ENCODE results near the gene MUCL3.
"Not testable (repeated sequence)": the region's sequence is repeated elsewhere in the genome, so short reads cannot be mapped to it uniquely, and the experiment has no call there.

Gene MUCL3

GRCh38 chr6:30915591-30915946, 25.2 kb upstream of the MUCL3 start:
- TF ChIP-seq, protein P1, sequence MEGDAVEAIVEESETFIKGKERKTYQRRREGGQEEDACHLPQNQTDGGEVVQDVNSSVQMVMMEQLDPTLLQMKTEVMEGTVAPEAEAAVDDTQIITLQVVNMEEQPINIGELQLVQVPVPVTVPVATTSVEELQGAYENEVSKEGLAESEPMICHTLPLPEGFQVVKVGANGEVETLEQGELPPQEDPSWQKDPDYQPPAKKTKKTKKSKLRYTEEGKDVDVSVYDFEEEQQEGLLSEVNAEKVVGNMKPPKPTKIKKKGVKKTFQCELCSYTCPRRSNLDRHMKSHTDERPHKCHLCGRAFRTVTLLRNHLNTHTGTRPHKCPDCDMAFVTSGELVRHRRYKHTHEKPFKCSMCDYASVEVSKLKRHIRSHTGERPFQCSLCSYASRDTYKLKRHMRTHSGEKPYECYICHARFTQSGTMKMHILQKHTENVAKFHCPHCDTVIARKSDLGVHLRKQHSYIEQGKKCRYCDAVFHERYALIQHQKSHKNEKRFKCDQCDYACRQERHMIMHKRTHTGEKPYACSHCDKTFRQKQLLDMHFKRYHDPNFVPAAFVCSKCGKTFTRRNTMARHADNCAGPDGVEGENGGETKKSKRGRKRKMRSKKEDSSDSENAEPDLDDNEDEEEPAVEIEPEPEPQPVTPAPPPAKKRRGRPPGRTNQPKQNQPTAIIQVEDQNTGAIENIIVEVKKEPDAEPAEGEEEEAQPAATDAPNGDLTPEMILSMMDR (IDR thresholded peaks at IDR 0.05; ENCODE audit: unreplicated experiment in 3 of 3) = peak; percentile 71 to 78 (median 74)
- H3K27me3 Mint-ChIP-seq (ENCODE audit: low read depth) = no peaks in the 10 kb centered on the region
- peaks cover 40% of the 10 kb centered on the region for H3K4me1 Mint-ChIP-seq
- H3K27ac Mint-ChIP-seq = peak overlapping the region; percentile 69 to 91 (median 80)
- peak overlapping the region; percentile 82 to 94 (median 88) for H3K4me3 Mint-ChIP-seq
- peaks cover 56% of the 10 kb centered on the region for H3K36me3 Mint-ChIP-seq (ENCODE audit: low read depth)
- no peaks in the 10 kb centered on the region for H3K9me3 Mint-ChIP-seq

DNA sequence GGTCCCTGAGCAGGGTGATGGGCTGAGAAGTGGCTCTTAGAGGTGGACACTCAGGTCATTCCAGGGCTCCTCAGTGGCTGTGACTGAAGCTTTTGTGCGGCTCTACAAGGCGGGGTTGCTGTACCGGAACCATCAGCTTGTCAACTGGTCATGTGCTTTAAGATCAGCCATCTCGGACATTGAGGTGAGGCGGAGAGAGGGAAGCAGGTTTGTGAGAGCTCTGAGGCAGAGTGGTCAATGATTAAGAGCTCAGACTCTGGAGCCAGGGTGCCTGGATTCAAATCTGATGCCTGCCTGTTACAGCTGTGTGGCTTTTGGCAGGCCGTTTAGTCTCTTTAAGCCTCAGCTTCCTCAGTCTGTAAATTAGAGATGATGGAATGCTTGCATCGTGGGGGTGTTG, 23.7 kb upstream of the MUCL3 start:
- H3K4me3 Mint-ChIP-seq = peak overlapping the region in 1 of 3 experiments; percentile 16
- peak overlapping the region in 2 of 3 experiments; percentile 21 to 71 for H3K27ac Mint-ChIP-seq
- peaks cover 47% of the 10 kb centered on the region for H3K36me3 Mint-ChIP-seq (ENCODE audit: low read depth)
- TF ChIP-seq, protein P1 (IDR thresholded peaks at IDR 0.05; ENCODE audit: unreplicated experiment in 3 of 3) = no peak
- H3K27me3 Mint-ChIP-seq (ENCODE audit: low read depth) = no peaks in the 10 kb centered on the region
- H3K4me1 Mint-ChIP-seq = peaks cover 40% of the 10 kb centered on the region
- H3K9me3 Mint-ChIP-seq = no peaks in the 10 kb centered on the region

- TF ChIP-seq, protein P1 (IDR thresholded peaks at IDR 0.05; ENCODE audit: unreplicated experiment in 3 of 3) = no peak
- peak overlapping the region in 1 of 3 experiments; percentile 71 for H3K27ac Mint-ChIP-seq
- peaks cover 46% of the 10 kb centered on the region for H3K36me3 Mint-ChIP-seq (ENCODE audit: low read depth)
- peaks cover 36% of the 10 kb centered on the region for H3K4me1 Mint-ChIP-seq
- no peaks in the 10 kb centered on the region for H3K27me3 Mint-ChIP-seq (ENCODE audit: low read depth)
- no peaks in the 10 kb centered on the region for H3K9me3 Mint-ChIP-seq
- H3K4me3 Mint-ChIP-seq = peak overlapping the region in 1 of 3 experiments; percentile 20
Observed at GRCh38 chr6:30917487-30917886, 23.3 kb upstream of the MUCL3 start.

GRCh38 chr6:30918670-30919069, 22.1 kb upstream of the MUCL3 start:
- Mint-ChIP-seq H3K36me3 (ENCODE audit: low read depth) (peaks cover 52% of the 10 kb centered on the region), H3K27ac (peak overlapping the region in 2 of 3 experiments; percentile 25 to 32), H3K27me3 (ENCODE audit: low read depth) (no peaks in the 10 kb centered on the region), H3K4me1 (peaks cover 29% of the 10 kb centered on the region), H3K9me3 (no peaks in the 10 kb centered on the region), H3K4me3 (peak overlapping the region in 1 of 3 experiments; percentile 33)
- TF ChIP-seq, protein P1 (IDR thresholded peaks at IDR 0.05; ENCODE audit: unreplicated experiment in 3 of 3) = no peak

GRCh38 chr6:30922447-30922852, 18.3 kb upstream of the MUCL3 start:
- Mint-ChIP-seq H3K27ac (peak overlapping the region in 1 of 3 experiments; percentile 51), H3K36me3 (ENCODE audit: low read depth) (peaks cover 52% of the 10 kb centered on the region), H3K4me1 (no peaks in the 10 kb centered on the region), H3K27me3 (ENCODE audit: low read depth) (no peaks in the 10 kb centered on the region), H3K4me3 (no peak overlapping the region), H3K9me3 (no peaks in the 10 kb centered on the region)
- TF ChIP-seq, protein P1 (IDR thresholded peaks at IDR 0.05; ENCODE audit: unreplicated experiment in 3 of 3) = no peak

GRCh38 chr6:30924040-30924627, 16.6 kb upstream of the MUCL3 start:
- peaks cover 56% of the 10 kb centered on the region for H3K36me3 Mint-ChIP-seq (ENCODE audit: low read depth)
- H3K27me3 Mint-ChIP-seq (ENCODE audit: low read depth) = not testable (repeated sequence)

More at GRCh38 chr6:30924040-30924627, 16.6 kb upstream of the MUCL3 start:
- H3K27ac Mint-ChIP-seq = peak overlapping the region in 1 of 3 experiments; percentile 89
- H3K9me3 Mint-ChIP-seq, H3K4me1 Mint-ChIP-seq, H3K4me3 Mint-ChIP-seq: not testable (repeated sequence)
